Measurements from ENCODE around the gene CST9L. TPM values are rescaled to one million over a fixed set of nuclear protein-coding genes. Genes with fewer than 3 reads are reported as not detected.

The CST9L gene, protein sequence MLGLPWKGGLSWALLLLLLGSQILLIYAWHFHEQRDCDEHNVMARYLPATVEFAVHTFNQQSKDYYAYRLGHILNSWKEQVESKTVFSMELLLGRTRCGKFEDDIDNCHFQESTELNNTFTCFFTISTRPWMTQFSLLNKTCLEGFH
- not detected for total RNA-seq

DNA sequence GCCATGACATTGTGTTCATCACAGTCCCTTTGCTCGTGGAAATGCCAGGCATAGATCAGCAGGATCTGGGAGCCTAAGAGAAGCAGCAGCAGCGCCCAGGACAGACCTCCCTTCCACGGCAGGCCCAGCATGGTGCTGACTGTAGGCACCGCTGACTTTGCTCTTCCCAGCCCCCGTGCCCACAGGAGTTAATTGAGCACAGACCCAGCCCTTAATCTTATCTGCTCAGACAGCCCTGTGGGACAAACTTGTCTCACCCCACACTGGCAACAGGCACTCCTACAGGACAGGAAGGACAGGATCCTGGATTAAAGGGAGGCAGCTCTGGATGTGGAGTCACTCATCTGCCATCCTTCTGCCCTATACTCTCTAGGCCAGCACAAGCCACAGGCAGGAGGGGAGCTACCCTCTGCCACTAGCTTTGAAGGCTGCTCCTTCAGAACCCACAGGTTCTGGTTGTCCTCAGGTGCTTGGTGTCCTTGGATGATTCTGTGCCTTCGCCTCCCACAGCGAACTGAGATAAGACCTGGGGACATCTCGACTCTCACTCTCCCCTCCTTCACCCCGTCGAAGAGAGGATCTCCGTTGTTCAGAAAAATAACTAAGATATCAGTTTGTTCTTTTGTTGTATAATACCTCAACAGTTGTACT lies at the start of gene CST9L:
Gene CST9L (minus strand): TSS at position 165 of the 651 bp plus-strand sequence. CDS start 34 bp downstream, at position 131.
- Mint-ChIP-seq H3K9me3 (no peaks in the 10 kb centered on the region), H3K4me3 (no peak within 1 kb of the TSS), H3K36me3 (no peaks in the 10 kb centered on the region), H3K27ac (no peak within 1 kb of the TSS), H3K4me1 (peaks cover 2% of the 10 kb centered on the region), H3K27me3 (no peaks in the 10 kb centered on the region)
- DNase-seq (no peak), ATAC-seq (ENCODE audit: low read depth) (no peak)
- POLR2A ChIA-PET, result no interaction called here

DNA sequence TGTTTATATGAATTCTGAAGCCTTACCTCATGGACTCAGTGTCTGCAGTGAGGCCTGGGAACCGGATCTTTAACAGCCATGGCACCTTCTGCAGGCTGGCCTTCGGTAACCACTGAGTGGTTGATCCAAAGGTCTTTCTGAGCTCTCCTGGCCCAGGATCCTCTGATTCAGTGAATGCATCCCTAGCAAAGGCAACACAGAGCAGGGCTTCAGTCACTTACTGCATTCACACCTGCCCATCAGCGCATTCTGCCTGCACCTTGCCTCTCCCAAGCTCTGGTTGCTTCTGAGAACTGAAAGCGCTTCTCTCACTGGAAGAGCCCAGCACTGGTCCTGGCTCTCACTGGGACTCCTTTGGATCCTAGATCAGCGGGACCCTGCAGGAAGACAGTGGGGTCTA lies 45.9 kb upstream of the CST9L start:
- H3K4me1 Mint-ChIP-seq, result no peaks in the 10 kb centered on the region

DNA sequence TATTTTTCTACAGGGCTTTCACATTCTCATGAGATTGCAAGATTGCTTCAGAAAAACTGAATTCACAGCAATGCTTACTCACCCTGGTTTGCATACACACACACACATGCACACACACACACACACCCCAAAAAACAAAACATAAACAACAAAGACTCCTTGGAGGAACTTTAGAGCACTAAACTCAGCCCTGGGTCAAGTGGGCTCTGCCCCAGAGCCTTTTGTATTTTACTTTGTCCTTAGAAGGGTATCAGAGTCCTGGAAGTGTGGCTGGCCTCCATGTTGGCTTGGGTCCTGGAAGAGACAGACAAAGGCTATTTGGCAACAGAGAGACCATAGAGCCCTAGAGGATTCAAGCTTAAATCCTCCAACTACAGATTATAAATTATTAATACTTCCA lies 45.4 kb upstream of the CST9L start:
- no peaks in the 10 kb centered on the region for H3K36me3 Mint-ChIP-seq
- ATAC-seq (ENCODE audit: low read depth) (no peak), DNase-seq (no peak)
- H3K4me3 Mint-ChIP-seq, result no peak overlapping the region
- no peak overlapping the region for H3K27ac Mint-ChIP-seq
- H3K4me1 Mint-ChIP-seq, result no peaks in the 10 kb centered on the region
- POLR2A ChIA-PET, result no interaction called here
- H3K9me3 Mint-ChIP-seq, result peaks cover 1% of the 10 kb centered on the region
- peaks cover 2% of the 10 kb centered on the region for H3K27me3 Mint-ChIP-seq

More for the DNA sequence above, 45.9 kb upstream of the CST9L start:
- no peaks in the 10 kb centered on the region for H3K36me3 Mint-ChIP-seq
- DNase-seq (no peak), ATAC-seq (ENCODE audit: low read depth) (no peak)
- no peak overlapping the region for H3K27ac Mint-ChIP-seq
- peaks cover 1% of the 10 kb centered on the region for H3K9me3 Mint-ChIP-seq
- POLR2A ChIA-PET, result no interaction called here
- no peak overlapping the region for H3K4me3 Mint-ChIP-seq
- H3K27me3 Mint-ChIP-seq, result peaks cover 5% of the 10 kb centered on the region

DNA sequence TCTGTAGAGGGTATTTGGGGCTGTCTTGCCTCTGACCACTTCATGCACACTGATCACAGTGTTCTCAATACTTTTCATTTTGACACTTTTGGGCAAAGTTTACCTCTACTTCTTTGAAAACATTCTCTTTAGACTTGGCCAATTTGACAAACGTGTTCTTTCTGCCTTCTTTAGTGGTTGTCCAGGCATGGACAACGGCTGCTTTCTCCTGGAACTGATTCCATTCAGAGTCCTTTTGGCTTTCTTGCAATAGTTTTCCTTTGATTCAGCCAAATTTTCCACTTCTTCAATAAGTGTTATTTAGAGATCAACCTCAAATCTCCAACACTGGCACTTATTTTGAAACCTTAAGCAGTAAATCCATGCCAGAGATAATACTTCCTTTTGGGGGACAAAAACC lies 44.1 kb upstream of the CST9L start:
- peaks cover 1% of the 10 kb centered on the region for H3K9me3 Mint-ChIP-seq

DNA sequence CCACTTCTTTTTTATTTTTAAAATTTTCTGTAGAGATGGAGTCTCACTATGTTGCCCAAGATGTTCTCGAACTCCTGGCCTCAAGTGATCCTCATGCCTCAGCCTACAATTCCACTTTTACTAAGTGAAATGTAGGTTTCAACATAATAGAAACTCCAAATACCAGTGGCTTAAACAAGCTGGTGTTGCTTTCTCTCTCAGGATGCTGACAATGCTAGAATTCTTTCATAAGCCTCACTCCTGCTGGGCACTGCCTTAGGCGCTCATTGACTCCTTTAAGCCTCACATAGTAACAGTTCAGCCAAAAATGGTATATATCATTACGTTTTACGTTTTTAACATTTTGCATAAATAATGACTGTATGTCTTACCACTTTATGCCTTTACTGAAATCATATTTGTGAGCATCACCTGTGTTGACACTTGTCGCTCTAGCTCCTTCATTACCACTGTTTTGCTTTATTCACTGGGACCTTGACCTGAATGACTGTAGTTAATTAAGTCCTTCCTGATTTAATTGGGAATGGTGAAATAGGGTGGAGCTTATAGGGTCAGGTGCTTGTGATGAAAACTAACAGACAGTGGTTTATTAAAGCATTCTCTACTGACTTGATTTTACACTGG lies 41.3 kb upstream of the CST9L start:
- Mint-ChIP-seq H3K36me3 (no peaks in the 10 kb centered on the region), H3K9me3 (no peaks in the 10 kb centered on the region), H3K4me3 (no peak overlapping the region), H3K27ac (no peak overlapping the region), H3K27me3 (no peaks in the 10 kb centered on the region), H3K4me1 (no peaks in the 10 kb centered on the region)
- DNase-seq, result no peak
- no peak for ATAC-seq (ENCODE audit: low read depth)
- POLR2A ChIA-PET, result no interaction called here

More for the DNA sequence above, 44.1 kb upstream of the CST9L start:
- Mint-ChIP-seq H3K4me1 (no peaks in the 10 kb centered on the region), H3K27me3 (peaks cover 2% of the 10 kb centered on the region), H3K36me3 (no peaks in the 10 kb centered on the region), H3K27ac (no peak overlapping the region), H3K4me3 (no peak overlapping the region)
- POLR2A ChIA-PET, result no interaction called here
- DNase-seq, result no peak
- ATAC-seq (ENCODE audit: low read depth), result no peak

DNA sequence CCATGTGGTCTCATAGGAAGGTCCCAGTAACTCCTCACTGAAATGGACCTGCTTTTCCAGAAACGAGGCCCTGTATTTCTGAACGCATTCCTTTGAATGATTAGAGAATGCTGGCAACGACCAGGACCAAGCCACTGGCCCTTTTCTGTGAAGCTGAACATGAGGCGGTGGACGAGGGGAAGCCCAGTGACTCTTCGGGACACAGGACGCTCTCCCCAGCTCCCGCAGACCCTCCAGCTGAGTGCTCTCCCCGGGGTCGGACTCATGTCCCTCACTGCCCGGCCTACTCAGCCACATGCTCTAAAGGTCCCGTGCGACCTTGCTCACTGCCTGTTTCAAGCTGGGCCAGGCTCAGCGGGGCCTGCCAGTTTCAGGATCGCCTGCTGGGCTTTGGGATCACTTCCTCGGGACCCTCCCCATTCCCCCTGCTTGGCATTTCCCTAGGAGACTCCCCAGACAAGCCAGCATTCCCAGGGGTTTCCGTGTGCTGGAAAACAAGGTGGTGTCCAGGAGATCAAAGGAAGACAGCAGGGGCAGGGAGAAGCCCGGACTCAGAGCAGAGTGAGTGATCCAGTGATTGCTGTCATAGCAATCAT lies 40.1 kb upstream of the CST9L start:
- no peak overlapping the region for H3K27ac Mint-ChIP-seq
- H3K9me3 Mint-ChIP-seq, result no peaks in the 10 kb centered on the region
- H3K4me1 Mint-ChIP-seq, result no peaks in the 10 kb centered on the region
- no peaks in the 10 kb centered on the region for H3K36me3 Mint-ChIP-seq
- H3K4me3 Mint-ChIP-seq, result no peak overlapping the region
- no peaks in the 10 kb centered on the region for H3K27me3 Mint-ChIP-seq
- no peak for DNase-seq
- no peak for ATAC-seq (ENCODE audit: low read depth)
- POLR2A ChIA-PET, result no interaction called here

DNA sequence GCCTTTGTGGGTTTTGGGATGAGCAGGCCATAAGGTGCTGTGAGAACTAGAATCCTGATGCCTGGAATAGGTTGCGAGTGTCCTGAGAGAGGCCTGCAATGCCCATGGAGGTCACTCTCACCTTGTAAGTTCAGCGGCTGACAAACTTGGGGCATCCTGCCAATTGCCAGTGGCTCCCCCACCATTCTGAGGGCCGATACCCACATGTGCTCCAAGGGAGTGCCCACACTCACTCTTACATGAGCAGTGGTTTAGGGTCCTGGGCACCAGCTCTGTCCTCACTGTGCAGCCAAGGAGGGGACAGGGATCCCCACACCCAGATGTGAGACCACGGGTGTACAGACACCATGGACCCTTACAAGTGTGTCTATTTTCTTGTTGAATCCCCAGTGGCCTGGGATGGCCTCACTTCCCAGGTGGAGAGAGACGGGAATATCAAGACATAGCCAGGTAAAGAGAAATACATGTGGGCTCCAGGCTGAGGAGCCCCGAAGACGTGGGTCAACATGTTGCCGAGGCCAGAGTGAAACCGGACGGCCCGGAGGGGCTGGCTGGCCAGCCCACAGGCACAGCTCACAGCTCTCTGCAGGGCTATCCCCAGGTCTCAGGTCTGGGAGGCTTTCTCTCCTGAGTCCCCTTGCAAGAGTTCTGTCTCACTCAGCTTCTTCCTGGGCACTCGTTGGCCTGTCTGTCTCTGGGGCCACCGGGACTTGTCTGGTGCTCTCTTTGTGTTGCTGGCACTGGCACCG lies 39.4 kb upstream of the CST9L start:
- no peaks in the 10 kb centered on the region for H3K36me3 Mint-ChIP-seq
- H3K27me3 Mint-ChIP-seq, result no peaks in the 10 kb centered on the region
- POLR2A ChIA-PET, result no interaction called here
- H3K4me3 Mint-ChIP-seq, result no peak overlapping the region
- ATAC-seq (ENCODE audit: low read depth) (no peak), DNase-seq (no peak)
- H3K4me1 Mint-ChIP-seq, result no peaks in the 10 kb centered on the region
- no peaks in the 10 kb centered on the region for H3K9me3 Mint-ChIP-seq
- H3K27ac Mint-ChIP-seq, result no peak overlapping the region

DNA sequence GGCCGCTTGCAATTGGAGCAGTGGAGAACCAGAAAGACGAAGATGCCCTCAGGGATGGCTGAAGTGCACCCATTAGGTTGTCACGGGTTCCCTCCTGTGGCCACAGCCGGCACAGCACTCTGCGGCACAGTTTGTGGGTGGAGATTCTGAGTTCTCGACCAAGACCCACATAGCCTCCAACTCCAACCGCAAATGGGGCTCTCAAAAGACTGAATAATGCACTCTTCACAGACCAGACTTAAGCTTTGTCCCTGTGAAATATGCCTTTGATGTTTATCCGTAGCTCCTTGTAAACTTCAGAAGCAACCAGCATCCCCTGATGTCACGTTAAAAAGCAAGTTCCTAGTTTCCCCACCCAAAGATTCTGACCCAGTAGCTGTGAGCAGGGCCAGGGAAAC lies 38.4 kb upstream of the CST9L start:
- POLR2A ChIA-PET, result interaction anchor here (1.0 kb wide), 1 partner anchor 165 kb away, joined by 3 read pairs; no protein-coding TSS in a partner anchor
- Mint-ChIP-seq H3K27ac (no peak overlapping the region), H3K27me3 (no peaks in the 10 kb centered on the region), H3K36me3 (no peaks in the 10 kb centered on the region), H3K4me1 (no peaks in the 10 kb centered on the region), H3K9me3 (no peaks in the 10 kb centered on the region), H3K4me3 (no peak overlapping the region)
- peak; percentile 81 for ATAC-seq (ENCODE audit: low read depth)
- peak; percentile 77 for DNase-seq

DNA sequence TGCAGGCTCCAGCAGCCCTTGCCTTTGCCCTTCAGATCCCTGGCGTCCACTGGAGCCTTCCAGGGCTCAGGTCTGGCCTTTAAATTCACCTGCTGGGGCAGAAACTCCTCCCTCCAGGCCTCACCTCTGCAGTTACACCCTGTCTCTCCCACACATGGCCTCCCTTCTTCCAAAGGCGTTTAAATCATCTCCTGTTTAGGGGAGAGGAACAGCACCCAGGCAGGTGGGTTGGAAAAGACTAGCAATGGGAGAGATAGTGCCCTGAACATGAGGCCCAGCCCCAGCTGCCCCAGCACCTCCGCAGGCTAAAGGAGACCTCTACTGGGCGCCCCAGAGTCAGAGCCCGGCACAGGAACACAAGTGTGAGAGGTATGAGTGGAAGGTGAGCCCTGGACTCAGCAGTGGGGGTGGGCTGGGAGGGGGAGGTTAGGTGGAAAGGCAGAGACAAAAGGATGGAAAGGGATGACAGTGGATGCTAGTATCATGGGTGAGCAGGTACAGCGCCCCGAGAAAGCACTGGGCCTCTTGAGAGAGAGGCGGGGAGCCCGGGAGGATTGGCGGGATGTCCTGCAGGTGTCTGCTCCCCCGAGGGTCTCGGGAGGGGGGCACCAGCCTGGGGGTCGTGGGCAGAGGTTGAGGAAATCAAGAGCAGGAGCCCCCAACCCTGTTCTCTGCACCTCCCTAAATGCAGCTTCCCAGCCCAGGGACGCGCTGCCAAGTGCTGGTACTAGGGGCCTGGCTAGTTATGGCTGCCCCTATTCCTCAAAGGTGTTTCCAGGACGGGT lies 37.8 kb upstream of the CST9L start, which contains the start of gene CST9:
Gene CST9 (minus strand): TSS at position 51 of the 785 bp plus-strand sequence. CDS start 53 bp downstream, outside the sequence.
- POLR2A ChIA-PET, result interaction anchor here (1.0 kb wide), 1 partner anchor 164 kb away, joined by 3 read pairs; no protein-coding TSS in a partner anchor
- no peak for ATAC-seq (ENCODE audit: low read depth)
- H3K27ac Mint-ChIP-seq, result no peak within 1 kb of the TSS

DNA sequence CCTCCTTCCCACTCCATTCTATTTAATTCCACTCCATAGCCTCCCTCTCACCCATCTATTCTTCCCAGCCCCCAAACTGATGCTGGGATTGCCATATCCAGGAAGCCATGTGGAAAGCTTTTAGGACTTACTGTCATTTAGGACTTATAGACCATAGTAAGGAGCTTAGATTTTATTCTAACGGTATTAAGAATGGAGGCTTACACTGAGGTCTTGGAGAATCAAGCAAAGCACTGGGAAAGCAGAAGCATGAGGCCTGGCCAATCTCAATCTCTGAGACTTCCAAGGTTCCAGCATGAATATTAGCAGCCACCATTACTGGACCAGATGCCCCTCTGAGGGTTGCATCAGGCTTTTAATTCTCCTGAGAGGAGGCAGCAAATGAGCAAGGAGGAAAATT lies 36.0 kb upstream of the CST9L start:
- Mint-ChIP-seq H3K9me3 (no peaks in the 10 kb centered on the region), H3K36me3 (no peaks in the 10 kb centered on the region), H3K4me3 (no peak overlapping the region), H3K4me1 (no peaks in the 10 kb centered on the region), H3K27ac (no peak overlapping the region), H3K27me3 (no peaks in the 10 kb centered on the region)
- DNase-seq (no peak), ATAC-seq (ENCODE audit: low read depth) (no peak)
- POLR2A ChIA-PET, result no interaction called here

More for the DNA sequence above, 37.8 kb upstream of the CST9L start, which contains the start of gene CST9:
- Mint-ChIP-seq H3K4me1 (no peaks in the 10 kb centered on the region), H3K36me3 (no peaks in the 10 kb centered on the region), H3K4me3 (no peak within 1 kb of the TSS), H3K9me3 (no peaks in the 10 kb centered on the region), H3K27me3 (no peaks in the 10 kb centered on the region)
- no peak for DNase-seq

DNA sequence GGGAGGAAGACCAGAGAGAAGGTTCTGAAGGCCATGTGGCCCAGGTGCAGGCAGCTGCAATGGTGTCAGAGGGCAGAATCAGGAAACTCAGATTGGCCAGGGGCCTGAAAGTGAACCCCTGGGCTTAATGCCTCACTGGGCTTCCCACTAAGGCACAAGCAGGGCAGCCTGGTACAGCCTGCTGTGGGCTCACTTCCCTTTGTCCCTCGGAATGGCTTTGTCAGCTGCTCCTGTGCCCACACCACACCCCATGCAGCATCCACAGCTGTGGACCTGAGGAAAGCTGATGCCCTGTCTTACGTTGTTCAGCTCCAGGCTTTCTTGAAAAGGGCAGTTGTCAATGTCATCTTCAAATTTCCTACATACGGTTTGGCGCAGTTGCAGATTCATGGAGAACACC lies 35.0 kb upstream of the CST9L start:
- POLR2A ChIA-PET, result no interaction called here
- H3K36me3 Mint-ChIP-seq, result no peaks in the 10 kb centered on the region
- no peaks in the 10 kb centered on the region for H3K4me1 Mint-ChIP-seq
- H3K4me3 Mint-ChIP-seq, result no peak overlapping the region
- no peaks in the 10 kb centered on the region for H3K27me3 Mint-ChIP-seq
- DNase-seq, result no peak
- ATAC-seq (ENCODE audit: low read depth), result no peak
- H3K27ac Mint-ChIP-seq, result no peak overlapping the region
- no peaks in the 10 kb centered on the region for H3K9me3 Mint-ChIP-seq

DNA sequence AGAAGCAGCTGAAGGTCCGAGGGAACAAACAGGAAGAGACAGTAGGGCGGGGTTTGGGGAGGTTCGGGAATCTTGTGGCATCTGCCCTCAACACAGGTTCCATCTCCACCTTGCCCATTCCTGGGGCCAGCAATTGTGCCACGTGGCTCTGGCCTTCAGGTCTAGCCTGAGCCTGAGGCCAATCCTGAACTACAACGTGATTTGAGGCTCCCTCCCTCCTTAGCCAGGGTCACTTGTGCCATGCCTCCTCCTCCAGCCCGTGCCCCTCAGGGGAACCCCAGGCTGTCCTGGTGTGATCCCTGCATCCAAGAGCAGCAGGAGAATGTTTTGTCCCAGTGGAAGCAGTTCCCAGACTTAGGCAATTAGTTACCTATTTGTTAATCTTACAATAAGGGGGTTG lies 34.4 kb upstream of the CST9L start:
- ATAC-seq (ENCODE audit: low read depth) (no peak), DNase-seq (no peak)
- Mint-ChIP-seq H3K27me3 (no peaks in the 10 kb centered on the region), H3K36me3 (no peaks in the 10 kb centered on the region), H3K9me3 (no peaks in the 10 kb centered on the region), H3K27ac (no peak overlapping the region), H3K4me1 (no peaks in the 10 kb centered on the region), H3K4me3 (no peak overlapping the region)
- POLR2A ChIA-PET, result no interaction called here

DNA sequence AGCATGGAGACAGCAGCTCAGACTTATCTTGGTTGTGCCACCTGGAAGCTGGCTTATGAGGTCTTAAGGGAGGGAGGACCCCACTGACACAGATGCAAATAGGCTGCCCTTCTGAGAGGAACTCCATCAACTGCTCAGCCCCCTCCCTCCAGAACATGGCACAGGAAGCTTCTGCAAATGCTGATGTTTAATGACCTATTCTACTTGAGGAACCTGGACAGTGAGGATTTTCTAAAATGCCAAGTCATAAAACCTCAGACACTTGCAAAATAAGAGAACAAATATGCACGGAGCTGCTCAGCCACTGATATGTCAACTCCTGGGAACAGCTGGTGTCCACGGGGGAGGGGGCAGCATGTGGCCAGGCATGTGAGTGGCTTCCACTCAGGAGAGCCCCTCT lies 34.0 kb upstream of the CST9L start:
- no peak for DNase-seq
- Mint-ChIP-seq H3K4me3 (no peak overlapping the region), H3K27ac (no peak overlapping the region), H3K27me3 (no peaks in the 10 kb centered on the region), H3K9me3 (no peaks in the 10 kb centered on the region), H3K36me3 (no peaks in the 10 kb centered on the region), H3K4me1 (no peaks in the 10 kb centered on the region)
- POLR2A ChIA-PET, result no interaction called here
- no peak for ATAC-seq (ENCODE audit: low read depth)
